HG02981 (cell line): Measurements from ENCODE around the gene GATC.
A peak's percentile ranks its signal among the peaks of the same experiment; 100 is the strongest.

Experiments used
- ATAC-seq: cut with Tn5 transposase; IDR thresholded peaks from one replicate; pipeline ENCODE4 v1.9.1; 2021; ENCODE audit warnings: mild to moderate bottlenecking, moderate library complexity; ENCODE audit not compliant: unreplicated experiment

Gene GATC, protein sequence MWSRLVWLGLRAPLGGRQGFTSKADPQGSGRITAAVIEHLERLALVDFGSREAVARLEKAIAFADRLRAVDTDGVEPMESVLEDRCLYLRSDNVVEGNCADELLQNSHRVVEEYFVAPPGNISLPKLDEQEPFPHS

DNA sequence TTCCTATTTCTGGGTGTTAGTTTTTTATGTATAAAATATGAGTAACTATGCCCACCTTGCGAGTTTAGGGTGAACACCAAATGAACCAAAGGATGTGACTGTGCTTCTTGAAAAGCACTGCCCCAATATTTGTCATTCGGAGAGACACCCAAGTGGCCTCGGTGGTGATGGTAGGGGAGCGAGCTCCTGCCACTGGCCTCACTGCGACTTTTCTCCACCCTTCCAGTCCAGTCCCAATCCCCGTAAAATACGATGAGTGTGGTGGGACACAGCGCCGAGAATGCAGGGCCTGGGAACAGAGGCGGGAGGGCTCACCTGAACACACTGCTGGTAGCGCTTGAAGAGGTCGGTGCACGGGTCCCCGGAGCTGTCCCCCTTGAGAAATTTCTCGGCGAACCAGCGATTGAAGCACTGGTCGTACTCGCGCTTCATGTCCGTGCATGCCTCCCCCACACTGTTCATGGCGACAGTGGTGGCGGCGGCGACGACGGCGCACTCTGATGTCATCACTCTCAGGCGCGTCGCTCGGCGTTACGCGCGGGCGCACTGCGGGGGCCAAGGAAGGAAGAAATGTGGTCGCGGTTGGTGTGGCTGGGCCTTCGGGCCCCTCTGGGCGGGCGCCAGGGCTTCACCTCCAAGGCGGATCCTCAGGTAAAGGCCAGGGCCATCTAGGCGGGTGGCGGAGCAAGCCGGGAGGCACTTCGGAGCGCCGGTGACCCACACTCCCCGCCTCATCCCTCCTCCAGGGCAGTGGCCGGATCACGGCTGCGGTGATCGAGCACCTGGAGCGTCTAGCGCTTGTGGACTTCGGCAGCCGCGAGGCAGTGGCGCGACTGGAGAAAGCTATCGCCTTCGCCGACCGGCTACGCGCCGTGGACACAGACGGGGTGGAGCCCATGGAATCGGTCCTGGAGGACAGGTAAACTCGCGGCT, at the start of gene GATC, which contains the start of gene TRIAP1:
Gene GATC, plus strand, starts transcription at position 534 of the 933 bp plus-strand sequence. Its CDS starts 37 bp downstream, at position 571.
Gene TRIAP1, minus strand, starts transcription at position 474 of the 933 bp plus-strand sequence. Its CDS starts 12 bp downstream, at position 462.
- ATAC-seq, result peak; percentile 85

DNA sequence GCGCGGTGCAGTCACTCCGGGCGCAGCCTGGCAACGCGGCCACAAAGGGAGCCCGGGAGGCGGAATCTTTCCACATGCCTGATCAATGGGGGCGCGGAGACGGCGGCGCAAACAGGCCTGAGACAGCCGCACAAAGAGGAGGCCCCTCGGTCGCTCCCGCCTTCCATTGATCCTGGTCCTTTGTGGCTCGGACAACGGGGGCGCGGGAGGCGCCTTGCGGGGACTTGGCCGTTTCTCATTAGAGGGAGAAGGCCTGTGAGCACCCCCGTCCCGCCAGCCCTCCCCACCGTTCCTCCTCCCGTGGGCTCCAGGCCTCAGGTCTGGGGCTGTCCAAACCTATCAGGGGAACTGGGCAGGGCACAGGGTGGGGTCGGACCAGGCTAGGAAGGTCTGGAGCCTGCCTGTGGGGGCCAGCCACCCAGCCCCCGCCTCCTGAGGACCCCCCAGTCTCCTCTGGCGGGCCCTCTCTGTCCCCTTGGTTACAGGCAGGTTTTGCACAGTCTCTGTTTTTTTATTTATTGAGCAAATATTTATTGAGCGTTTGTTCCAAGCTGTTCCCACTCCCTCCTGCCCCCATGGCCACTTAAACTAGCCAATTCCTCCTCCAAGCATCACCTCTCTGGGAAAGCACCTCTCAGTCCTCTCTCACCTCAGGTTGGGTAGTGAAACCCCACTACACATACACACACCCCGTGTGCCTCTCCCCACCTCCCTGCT, 48.3 kb upstream of the GATC start:
- no peak for ATAC-seq

GRCh38 chr12:120399531-120399930, 46.7 kb upstream of the GATC start:
- ATAC-seq, result no peak

DNA sequence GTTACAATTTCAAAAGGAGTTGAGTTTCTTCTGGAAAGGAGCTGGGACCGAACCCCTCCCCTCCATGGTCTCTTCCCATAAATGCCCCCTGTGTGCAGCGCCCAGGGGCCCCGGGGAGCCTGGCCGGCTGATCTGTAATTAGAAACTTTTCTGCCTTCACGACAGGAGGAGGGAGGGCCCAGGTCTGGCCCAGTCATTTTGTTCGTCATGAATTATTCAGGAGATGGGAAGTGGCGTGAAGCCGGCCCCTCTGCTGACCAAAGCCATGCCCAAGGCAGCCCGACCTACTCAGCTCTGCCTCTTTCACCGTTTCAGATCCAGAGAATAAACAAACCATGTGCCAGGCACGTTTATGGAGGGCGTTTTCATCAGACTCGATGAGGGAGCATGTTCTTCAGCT, 44.0 kb upstream of the GATC start:
- ATAC-seq, result no peak

GRCh38 chr12:120403869-120404268, 42.4 kb upstream of the GATC start:
- ATAC-seq, result no peak

- ATAC-seq, result no peak
Observed at GRCh38 chr12:120404271-120404670, 42.0 kb upstream of the GATC start.

DNA sequence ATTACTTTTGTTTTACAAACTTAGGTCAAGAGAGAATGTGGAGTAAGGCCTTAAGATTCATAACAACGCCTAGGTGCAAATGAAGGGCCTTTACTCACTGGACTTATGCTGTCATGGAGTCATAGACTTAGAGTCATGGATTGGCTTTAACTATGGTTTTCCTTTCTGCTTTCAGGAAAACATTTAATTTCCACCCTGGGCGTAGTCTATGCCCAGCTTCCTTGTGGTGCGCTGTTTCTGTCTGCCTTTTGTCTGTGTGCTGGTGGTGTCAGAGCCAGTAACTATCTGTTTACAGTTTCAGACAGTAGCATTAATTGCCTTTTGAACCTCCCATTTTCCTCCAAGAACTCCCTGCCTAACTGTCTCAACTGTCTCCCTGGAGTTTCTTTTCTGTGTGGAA, 40.2 kb upstream of the GATC start:
- ATAC-seq, result no peak

DNA sequence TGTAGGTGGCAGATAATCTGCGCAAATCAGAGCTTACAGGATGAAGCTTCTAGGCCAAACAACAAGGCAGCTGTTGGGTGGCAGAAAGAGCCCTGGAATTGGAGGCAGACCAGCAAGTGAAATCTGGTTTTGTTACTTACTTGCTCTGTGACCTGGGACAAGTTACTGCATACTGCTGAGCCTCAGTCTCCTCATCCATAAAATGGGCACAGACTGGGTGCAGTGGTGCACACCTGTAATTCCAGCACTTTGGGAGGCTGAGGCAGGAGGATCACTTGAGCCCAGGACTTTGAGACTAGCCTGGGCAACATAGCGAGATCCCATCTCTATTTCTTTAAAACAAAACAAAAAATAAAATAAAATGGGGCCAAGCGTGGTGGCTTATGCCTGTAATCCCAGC, 39.7 kb upstream of the GATC start:
- no peak for ATAC-seq

DNA sequence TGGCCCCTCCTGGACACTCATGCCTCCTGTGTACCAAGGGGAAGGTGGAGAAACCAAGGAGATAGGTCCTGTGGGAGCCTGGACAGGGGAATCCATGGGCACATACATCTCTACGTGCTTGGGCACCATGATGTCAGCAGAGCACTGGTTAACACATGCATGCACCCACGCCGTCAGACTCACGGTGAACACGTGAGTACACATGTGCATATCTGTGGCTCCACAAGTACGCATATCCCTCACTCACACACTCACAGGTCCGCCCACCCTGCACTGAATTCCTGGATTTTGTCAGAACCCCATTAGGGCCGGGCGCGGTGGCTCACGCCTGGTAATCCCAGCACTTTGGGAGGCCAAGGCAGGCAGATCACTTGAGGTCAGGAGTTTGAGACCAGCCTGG, 37.5 kb upstream of the GATC start:
- no peak for ATAC-seq

GRCh38 chr12:120412421-120412820, 33.8 kb upstream of the GATC start:
- ATAC-seq, result no peak

DNA sequence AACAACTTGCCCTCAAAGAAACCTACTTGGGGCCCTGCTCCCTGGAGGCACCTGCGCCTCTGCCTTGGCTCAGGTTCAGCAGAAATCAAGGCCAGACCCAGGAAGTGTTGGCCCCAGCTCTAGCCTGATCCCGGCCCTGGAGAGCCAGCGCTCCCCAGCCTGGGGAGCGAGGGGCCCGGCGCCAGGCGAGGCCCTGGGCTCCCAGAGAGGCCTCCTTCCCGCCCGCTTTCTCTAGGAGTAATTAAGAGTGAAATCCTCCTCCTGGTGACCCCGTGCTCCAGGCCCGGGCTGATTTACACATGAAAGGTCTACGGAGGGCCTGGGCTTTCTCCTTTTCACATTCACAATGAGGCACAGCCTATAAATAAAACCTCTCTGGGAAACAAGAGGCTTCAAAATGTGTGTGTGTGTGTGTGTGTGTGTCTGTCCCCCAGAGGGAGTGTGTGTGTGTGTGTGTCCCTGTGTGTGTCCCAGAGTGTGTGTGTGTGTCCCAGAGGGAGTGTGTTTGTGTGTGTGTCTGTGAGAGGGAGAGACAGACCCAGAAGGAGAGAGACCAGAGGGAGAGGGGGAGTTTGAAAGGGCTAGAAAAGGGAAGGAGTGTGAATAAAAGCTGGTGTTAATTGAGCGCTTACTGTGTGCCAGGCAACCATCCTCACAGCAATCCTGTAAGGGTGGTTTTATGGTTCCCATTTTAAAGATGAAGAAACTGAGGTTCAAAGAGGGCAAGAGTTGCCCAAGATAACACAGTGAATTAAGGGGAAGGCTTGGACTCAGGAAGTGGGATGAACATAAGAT, 32.1 kb upstream of the GATC start:
- ATAC-seq, result no peak

DNA sequence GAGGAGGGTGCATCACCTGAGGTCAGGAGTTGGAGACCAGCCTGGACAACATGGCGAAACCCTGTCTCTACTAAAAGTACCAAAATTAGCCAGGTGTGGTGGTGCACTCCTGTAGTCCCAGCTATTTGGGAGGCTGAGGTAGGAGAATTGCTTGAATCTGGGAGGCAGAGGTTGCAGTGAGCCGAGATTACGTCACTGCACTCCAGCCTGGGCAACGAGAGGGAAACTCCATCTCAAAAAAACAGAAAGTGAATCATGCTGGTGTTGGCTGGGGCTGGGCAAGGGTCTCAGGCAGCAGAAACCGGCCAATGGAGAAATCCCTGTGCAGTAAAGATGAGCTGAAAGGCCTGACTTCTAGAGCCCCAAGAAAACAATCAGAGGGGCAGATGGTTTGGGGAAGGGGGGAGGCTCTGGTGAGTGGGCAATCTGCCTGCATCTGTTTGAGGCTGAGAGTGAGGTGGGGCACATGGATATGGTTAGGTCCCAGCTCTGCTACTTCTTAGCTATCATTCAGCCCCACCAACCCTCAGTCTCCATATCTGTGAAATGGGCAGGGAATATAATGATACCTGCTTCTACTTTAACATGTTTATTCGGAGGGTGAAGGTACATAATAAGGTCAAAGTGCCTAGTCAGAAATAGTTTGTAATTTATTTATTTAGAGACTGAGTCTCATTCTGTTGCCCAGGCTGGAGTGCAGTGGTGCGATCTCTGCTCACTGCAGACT, 29.6 kb upstream of the GATC start:
- no peak for ATAC-seq

GRCh38 chr12:120417917-120418580, 28.2 kb upstream of the GATC start:
- ATAC-seq, result no peak

DNA sequence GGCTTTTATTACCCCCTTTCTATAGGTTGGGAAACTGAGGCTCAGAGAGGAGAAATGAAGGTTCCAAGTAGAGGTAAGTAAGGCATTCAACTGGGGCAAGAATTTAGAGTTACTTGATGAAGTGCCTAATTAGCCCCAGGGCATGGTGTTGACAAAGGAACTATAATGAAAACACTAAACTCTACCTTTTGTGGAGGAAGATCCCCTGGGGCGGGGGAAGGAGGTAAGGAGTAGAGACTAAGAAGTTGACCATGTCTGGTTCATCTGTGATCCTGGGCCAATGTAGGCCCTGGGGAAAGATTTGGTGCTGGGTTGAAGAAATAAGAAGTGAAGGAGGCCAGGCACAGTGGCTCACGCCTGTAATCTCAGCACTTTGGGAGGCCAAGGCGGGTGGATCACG, 24.5 kb upstream of the GATC start:
- no peak for ATAC-seq

DNA sequence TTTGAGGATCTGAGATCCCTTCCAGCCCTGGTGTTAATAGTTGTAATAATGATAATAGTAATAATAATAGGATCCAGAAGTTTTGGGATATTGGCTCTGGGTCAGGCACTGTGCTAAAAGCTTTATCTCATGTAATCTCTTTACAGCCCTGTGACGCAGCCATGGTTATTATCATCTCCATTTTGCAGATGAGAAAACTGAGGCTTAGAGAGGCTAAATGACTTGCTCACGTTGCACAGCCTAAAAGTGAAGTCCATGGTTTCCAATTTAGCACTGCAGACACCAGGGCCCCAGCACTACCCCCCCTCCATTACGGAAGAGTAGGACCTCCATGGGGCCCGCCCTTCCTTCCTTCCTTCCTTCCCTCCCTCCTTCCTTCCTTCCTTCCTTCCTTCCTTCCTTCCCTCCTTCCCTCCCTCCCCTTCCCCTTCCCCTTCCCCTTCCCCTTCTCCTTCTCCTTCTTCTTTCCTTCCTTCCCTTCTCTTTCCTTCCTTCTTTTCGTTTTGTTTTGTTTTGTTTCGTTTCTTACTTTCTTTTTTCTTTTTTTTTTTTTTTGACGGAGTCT, 23.3 kb upstream of the GATC start:
- no peak for ATAC-seq

DNA sequence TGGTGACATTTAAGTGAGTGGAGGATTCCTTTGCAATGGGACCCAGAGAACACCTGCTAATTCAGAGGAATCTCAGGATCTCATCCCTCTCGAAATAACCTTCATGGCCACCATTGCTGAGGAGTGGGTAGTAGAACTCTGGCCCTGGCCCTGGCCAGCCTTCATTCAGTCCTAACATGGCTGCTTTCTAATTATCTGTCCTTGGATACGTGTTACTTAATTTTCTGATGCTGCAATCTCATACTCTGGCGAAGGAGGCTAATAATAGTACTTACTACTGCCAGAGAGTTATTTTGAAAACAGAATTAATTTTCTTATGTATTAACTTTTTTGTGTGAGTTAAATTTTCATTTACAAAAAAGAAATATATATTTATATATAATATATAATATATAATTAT, 20.4 kb upstream of the GATC start:
- ATAC-seq, result no peak

- ATAC-seq, result no peak
Observed at GRCh38 chr12:120428597-120429229, 17.5 kb upstream of the GATC start.

GRCh38 chr12:120429368-120429767, 16.9 kb upstream of the GATC start:
- no peak for ATAC-seq
